HG03135 (cell line): ENCODE results near the gene MAU2.

Source experiments
- ATAC-seq: cut with Tn5 transposase; IDR thresholded peaks from one replicate; pipeline ENCODE4 v1.9.1; 2021; ENCODE audit warnings: mild to moderate bottlenecking, moderate library complexity; ENCODE audit not compliant: unreplicated experiment

The MAU2 gene

GRCh38 chr19:19407633-19407930 is 87.0 kb downstream of the MAU2 start:
- no peak for ATAC-seq
